HepG2 (cell line): ENCODE measurements around the gene ZNF530.
A peak's percentile ranks its signal among the peaks of the same experiment; 100 is the strongest.

ENCODE experiments used
- SP2 ChIP-seq: sonication (generic); formaldehyde crosslinking; IDR thresholded peaks from 2 replicates; pipeline ENCODE4 v1.5.1; 2020; ENCODE audit warnings: mild to moderate bottlenecking, missing genetic modification reagents
- ZNF225 ChIP-seq: sonication (generic); formaldehyde crosslinking; IDR thresholded peaks from 2 replicates; pipeline ENCODE4 v1.4.0; 2020; ENCODE audit warnings: mild to moderate bottlenecking, missing genetic modification reagents
- ZNF615 ChIP-seq: sonication (generic); formaldehyde crosslinking; IDR thresholded peaks from 2 replicates; pipeline ENCODE4 v1.5.0; 2020; ENCODE audit warnings: mild to moderate bottlenecking, missing genetic modification reagents, borderline replicate concordance

DNA sequence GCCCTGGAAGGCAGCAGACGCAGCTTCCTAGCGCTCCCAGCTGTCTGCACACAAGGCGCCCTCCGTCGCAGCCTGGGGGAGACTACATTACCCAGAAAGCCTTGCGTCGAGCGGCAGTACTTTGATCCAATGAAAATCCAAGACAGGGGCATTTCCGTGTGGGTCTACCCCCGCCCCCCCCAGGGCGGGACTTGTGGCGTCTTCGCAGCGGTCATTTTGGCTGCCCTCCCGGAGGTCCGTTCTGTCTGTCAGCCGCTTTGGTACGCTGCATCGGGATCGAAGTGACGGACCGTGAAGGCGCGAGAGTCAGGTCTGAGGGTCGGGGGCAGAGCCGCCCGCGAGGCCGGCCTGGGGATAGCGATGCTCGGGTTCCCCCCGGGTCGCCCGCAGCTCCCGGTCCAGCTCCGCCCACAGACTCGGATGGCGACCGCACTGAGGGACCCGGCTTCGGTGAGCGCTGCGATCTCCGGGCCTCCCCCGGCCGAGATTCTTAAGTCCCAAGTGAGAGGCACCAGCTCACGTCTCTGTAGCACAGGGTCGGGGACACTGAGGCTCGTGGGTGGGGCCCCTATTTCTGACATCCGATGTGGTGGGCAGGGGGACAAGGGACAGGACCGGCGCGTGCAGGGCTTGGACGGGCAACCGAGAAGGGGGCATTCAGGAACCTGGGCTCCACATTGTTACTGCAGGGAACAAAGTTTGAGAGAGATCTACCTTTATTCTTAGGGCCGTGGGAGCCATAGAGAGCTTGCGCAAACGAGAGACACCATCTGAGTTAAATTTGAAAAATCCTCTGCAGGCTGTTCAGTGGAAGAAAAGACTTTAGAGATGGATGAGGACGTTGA is 33.5 kb downstream of the ZNF530 start, which contains the start of gene ZNF211:
- TF ChIP-seq SP2 (CRISPR knock-in tag) (peak; percentile 98), ZNF615 (CRISPR knock-in tag) (no peak), ZNF225 (CRISPR knock-in tag) (0 out of 2 replicates have a peak, but pooled peaks have one; percentile 59)
